Neuronal stem cell (in vitro differentiated cells): ENCODE measurements around the gene SLC35G6.
"Not testable (repeated sequence)": the region's sequence is repeated elsewhere in the genome, so short reads cannot be mapped to it uniquely, and the experiment has no call there.

Experiments used
- DNase-seq: peaks from one replicate; pipeline ENCODE4 v3.0.0-alpha.2; 2013; ENCODE audit warnings: low spot score
- H2AFZ ChIP-seq: one replicate; pipeline ENCODE4 v1.6.1; 2013; ENCODE audit warnings: mild to moderate bottlenecking, low read length, inconsistent platforms
- H2AK5ac ChIP-seq: 2 replicates; pipeline ENCODE4 v1.6.1; 2013; ENCODE audit warnings: low read depth, mild to moderate bottlenecking, inconsistent platforms, low read length, moderate library complexity, mixed read lengths
- H2BK120ac ChIP-seq: 2 replicates; pipeline ENCODE4 v1.6.1; 2013; ENCODE audit warnings: low read depth, mild to moderate bottlenecking, inconsistent platforms, low read length, moderate library complexity, mixed read lengths
- H2BK12ac ChIP-seq: one replicate; pipeline ENCODE4 v1.6.1; 2013; ENCODE audit warnings: low read length, inconsistent platforms
- H2BK15ac ChIP-seq: 2 replicates; pipeline ENCODE4 v1.6.1; 2013; ENCODE audit warnings: mild to moderate bottlenecking, low read length, inconsistent platforms, mixed read lengths
- H2BK5ac ChIP-seq: one replicate; pipeline ENCODE4 v1.6.1; 2013; ENCODE audit warnings: inconsistent platforms, mild to moderate bottlenecking, low read length, moderate library complexity
- H3K14ac ChIP-seq: one replicate; pipeline ENCODE4 v1.6.1; 2013; ENCODE audit warnings: low read length, inconsistent platforms
- H3K18ac ChIP-seq: 2 replicates; pipeline ENCODE4 v1.6.1; 2013; ENCODE audit warnings: low read length, inconsistent platforms
- H3K23ac ChIP-seq: 2 replicates; pipeline ENCODE4 v1.6.1; 2013; ENCODE audit warnings: low read depth, mild to moderate bottlenecking, mixed read lengths, low read length, inconsistent platforms; ENCODE audit not compliant: poor library complexity
- H3K27ac ChIP-seq: replicated peaks from 3 replicates; pipeline ENCODE4 v1.5.1; 2013; ENCODE audit warnings: low read length, inconsistent platforms
- H3K27me3 ChIP-seq, 3 experiments: 2 replicates each; pipeline ENCODE4 v1.6.1; 2013; ENCODE audit warnings: low read length in 3 of 3, mild to moderate bottlenecking in 2 of 3, inconsistent platforms in 1 of 3, low read depth in 1 of 3, mixed read lengths in 1 of 3, moderate library complexity in 1 of 3; ENCODE audit not compliant: control insufficient read depth in 3 of 3, insufficient read depth in 3 of 3
- H3K36me3 ChIP-seq, 2 donors: replicated peaks in 1 of 2; 2 replicates each; pipeline ENCODE4 v1.6.1; 2013; ENCODE audit warnings: low read length in 2 of 2; ENCODE audit not compliant: control insufficient read depth in 2 of 2, insufficient read depth in 2 of 2
- H3K4ac ChIP-seq: 2 replicates; pipeline ENCODE4 v1.6.1; 2013; ENCODE audit warnings: inconsistent platforms, mild to moderate bottlenecking, low read length, moderate library complexity
- H3K4me1 ChIP-seq, 2 donors: 1 replicate in 1 of 2; 2 replicates in 1 of 2; pipeline ENCODE4 v1.6.1; 2013; ENCODE audit warnings: low read length in 2 of 2, low read depth in 1 of 2; ENCODE audit not compliant: control insufficient read depth in 2 of 2, insufficient read depth in 1 of 2
- H3K4me2 ChIP-seq: one replicate; pipeline ENCODE4 v1.6.1; 2013; ENCODE audit warnings: mild to moderate bottlenecking, low read length, inconsistent platforms; ENCODE audit not compliant: insufficient read depth, poor library complexity, severe bottlenecking
- H3K4me3 ChIP-seq, 2 donors: 2 replicates each; pipeline ENCODE4 v1.5.1; 2013; ENCODE audit warnings: low read length in 2 of 2, mild to moderate bottlenecking in 2 of 2, inconsistent platforms in 1 of 2, moderate library complexity in 1 of 2
- H3K79me1 ChIP-seq: one replicate; pipeline ENCODE4 v1.6.1; 2013; ENCODE audit warnings: low read depth, mild to moderate bottlenecking, inconsistent platforms, low read length, moderate library complexity
- H3K9ac ChIP-seq: one replicate; pipeline ENCODE4 v1.6.1; 2013; ENCODE audit warnings: mild to moderate bottlenecking, low read depth, low read length, inconsistent platforms; ENCODE audit not compliant: poor library complexity
- H3K9me3 ChIP-seq, 2 donors: replicated peaks in 1 of 2; 2 replicates each; pipeline versions ENCODE3 to v1.6.1; 2013; ENCODE audit warnings: low read length in 2 of 2, mild to moderate bottlenecking in 2 of 2, inconsistent platforms in 1 of 2, low read depth in 1 of 2, mixed read lengths in 1 of 2, moderate library complexity in 1 of 2; ENCODE audit not compliant: control insufficient read depth in 2 of 2, insufficient read depth in 1 of 2
- H4K8ac ChIP-seq: one replicate; pipeline ENCODE4 v1.6.1; 2013; ENCODE audit warnings: low read depth, mild to moderate bottlenecking, inconsistent platforms, low read length, moderate library complexity
- H4K91ac ChIP-seq: one replicate; pipeline ENCODE4 v1.6.1; 2013; ENCODE audit warnings: low read length, low read depth, mild to moderate bottlenecking, inconsistent platforms; ENCODE audit not compliant: poor library complexity
- WGBS, 2 donors: extraction: QIAGEN DNeasy Blood & Tissue Kit; methylation state at CpG; one replicate each; pipeline ENCODE4 v1.1.7; 2013; ENCODE audit warnings: missing lambda C conversion rate in 2 of 2, mixed read lengths in 1 of 2; ENCODE audit not compliant: insufficient read length in 2 of 2, insufficient replicate concordance in 1 of 2; ENCODE audit errors: extremely low coverage in 2 of 2; 5-methylcytosine and 5-hydroxymethylcytosine counted together

Gene SLC35G6

GRCh38 chr17:7482742-7483088 is 1.5 kb downstream of the SLC35G6 start:
- H3K27ac ChIP-seq = peak overlapping the region; percentile 97
- no CpG with 5 or more reads among the region's 6 CpGs for WGBS, 2 donors

GRCh38 chr17:7483255-7484066 is 2.2 kb downstream of the SLC35G6 start:
- H2AFZ ChIP-seq = peak overlapping the region; percentile 96
- peak overlapping the region; percentile 46 for H4K91ac ChIP-seq
- H3K4me1 ChIP-seq = peaks cover 18 to 25% of the 10 kb centered on the region in 2 donors
- peak overlapping the region; percentile 72 for H4K8ac ChIP-seq
- no peak overlapping the region for H2BK120ac ChIP-seq
- no peaks in the 10 kb centered on the region for H3K9me3 ChIP-seq
- no peak overlapping the region for H2BK12ac ChIP-seq
- H2BK5ac ChIP-seq = peak overlapping the region; percentile 14
- H3K4me2 ChIP-seq = peak overlapping the region; percentile 60
- H3K27me3 ChIP-seq = no peaks in the 10 kb centered on the region
- peak; percentile 94 for DNase-seq
- peak overlapping the region; percentile 95 for H3K18ac ChIP-seq
- peaks cover 0 to 23% of the 10 kb centered on the region in 2 donors for H3K36me3 ChIP-seq
- H3K9ac ChIP-seq = peak overlapping the region; percentile 71
- peak overlapping the region; percentile 68 to 93 for H3K4me3 ChIP-seq
- peak overlapping the region; percentile 97 for H3K27ac ChIP-seq
- H3K14ac ChIP-seq = no peak overlapping the region
- WGBS, 2 donors = no CpG with 5 or more reads among the region's 38 CpGs
- H3K79me1 ChIP-seq = peaks cover 1% of the 10 kb centered on the region
- H3K23ac ChIP-seq = no peak overlapping the region
- peak overlapping the region; percentile 53 for H2AK5ac ChIP-seq
- peak overlapping the region; percentile 69 for H2BK15ac ChIP-seq
- peak overlapping the region; percentile 58 for H3K4ac ChIP-seq

More at GRCh38 chr17:7482742-7483088, 1.5 kb downstream of the SLC35G6 start:
- peak overlapping the region; percentile 46 for H4K91ac ChIP-seq
- not testable (repeated sequence) for H3K79me1 ChIP-seq, DNase-seq, H3K18ac ChIP-seq, H3K14ac ChIP-seq, H3K4ac ChIP-seq, H3K27me3 ChIP-seq, H2BK120ac ChIP-seq, H3K9ac ChIP-seq, H3K4me2 ChIP-seq, H2BK12ac ChIP-seq, H3K9me3 ChIP-seq
- H2BK15ac ChIP-seq = peak overlapping the region; percentile 62
- H2AK5ac ChIP-seq = peak overlapping the region; percentile 53
- peak overlapping the region; percentile 14 for H2BK5ac ChIP-seq
- peaks cover 0 to 21% of the 10 kb centered on the region in 2 donors for H3K36me3 ChIP-seq
- H4K8ac ChIP-seq = peak overlapping the region; percentile 72
- H2AFZ ChIP-seq = peak overlapping the region; percentile 96
- H3K23ac ChIP-seq = peak overlapping the region; percentile 80
- H3K4me1 ChIP-seq = peaks cover 25 to 31% of the 10 kb centered on the region in 2 donors
- peak overlapping the region in 1 of 2 donors; percentile 68 for H3K4me3 ChIP-seq

GRCh38 chr17:7484067-7484918 is 3.0 kb downstream of the SLC35G6 start, which contains the start of gene POLR2A:
TSS of gene POLR2A (plus strand) at chr17:7484366.
- Histone ChIP-seq H3K4me2 (peak within 1 kb of the TSS; percentile 63), H2BK120ac (no peak within 1 kb of the TSS), H3K4ac (peak within 1 kb of the TSS; percentile 58), H2BK15ac (peak within 1 kb of the TSS; percentile 69), H3K23ac (peak within 1 kb of the TSS; percentile 100), H3K14ac (peak within 1 kb of the TSS; percentile 73), H3K4me1 (peaks cover 15 to 24% of the 10 kb centered on the region in 2 donors), H3K27ac (peak within 1 kb of the TSS; percentile 97), H3K79me1 (no peaks in the 10 kb centered on the region), H3K18ac (peak within 1 kb of the TSS; percentile 95), H3K4me3 (peak within 1 kb of the TSS; percentile 68 to 93), H4K91ac (peak within 1 kb of the TSS; percentile 46), H3K9me3 (no peaks in the 10 kb centered on the region), H3K9ac (peak within 1 kb of the TSS; percentile 76), H2AK5ac (peak within 1 kb of the TSS; percentile 53), H3K36me3 (peaks cover 0 to 31% of the 10 kb centered on the region in 2 donors), H2AFZ (peak within 1 kb of the TSS; percentile 96), H2BK12ac (no peak within 1 kb of the TSS), H2BK5ac (peak within 1 kb of the TSS; percentile 14), H3K27me3 (no peaks in the 10 kb centered on the region), H4K8ac (peak within 1 kb of the TSS; percentile 72)
- WGBS, 2 donors = no CpG with 5 or more reads among the region's 64 CpGs
- DNase-seq = peak; percentile 97
